ENCODE measurements around the gene PARVB. TPM values are rescaled to one million over a fixed set of nuclear protein-coding genes. Genes with fewer than 3 reads are reported as not detected.

Gene PARVB
- total RNA-seq, 1 donor from 2014 or later = 94.6 TPM

DNA sequence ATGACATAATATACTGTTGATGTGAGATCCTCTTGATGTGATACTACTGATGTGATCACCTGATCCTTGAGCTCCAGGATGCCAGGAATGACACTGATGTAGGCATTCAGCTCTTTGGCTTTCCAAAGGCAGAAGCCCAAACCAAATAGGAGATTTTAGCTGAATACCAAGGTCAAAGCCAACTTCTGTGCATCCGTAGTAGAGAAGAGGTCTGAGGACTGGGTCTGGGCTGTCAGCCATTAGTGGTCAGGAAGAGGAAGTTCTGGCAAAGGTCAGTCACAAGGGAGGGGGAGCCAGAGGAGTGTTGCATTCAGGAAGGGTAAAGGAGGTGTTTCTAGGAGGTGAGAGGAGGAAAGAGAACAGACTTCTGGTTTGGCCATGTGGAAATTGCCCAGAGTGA is 103.3 kb downstream of the PARVB start:
- no peak overlapping the region for H3K4me3 ChIP-seq (ENCODE audit: low read depth, low read length)
- TF ChIP-seq CTCF (IDR thresholded peaks at IDR 0.05; ENCODE audit: insufficient read depth, low read length, poor library complexity, severe bottlenecking) = no peak

GRCh38 chr22:44128958-44129618 is 105.0 kb downstream of the PARVB start:
- DNase-seq (ENCODE audit: low read depth) = no peak
- Histone ChIP-seq H3K4me3 (ENCODE audit: low read depth, low read length) (no peak overlapping the region), H3K27me3 (ENCODE audit: control insufficient read depth, insufficient read depth, low read length) (no peaks in the 10 kb centered on the region), H3K36me3 (ENCODE audit: control insufficient read depth, insufficient read depth, low read length) (no peaks in the 10 kb centered on the region)
- no peak for TF ChIP-seq CTCF (IDR thresholded peaks at IDR 0.05; ENCODE audit: insufficient read depth, low read length, poor library complexity, severe bottlenecking)

More for the DNA sequence above, 103.3 kb downstream of the PARVB start:
- Histone ChIP-seq H3K36me3 (ENCODE audit: control insufficient read depth, insufficient read depth, low read length) (no peaks in the 10 kb centered on the region), H3K27me3 (ENCODE audit: control insufficient read depth, insufficient read depth, low read length) (no peaks in the 10 kb centered on the region)
- no peak for DNase-seq (ENCODE audit: low read depth)

DNA sequence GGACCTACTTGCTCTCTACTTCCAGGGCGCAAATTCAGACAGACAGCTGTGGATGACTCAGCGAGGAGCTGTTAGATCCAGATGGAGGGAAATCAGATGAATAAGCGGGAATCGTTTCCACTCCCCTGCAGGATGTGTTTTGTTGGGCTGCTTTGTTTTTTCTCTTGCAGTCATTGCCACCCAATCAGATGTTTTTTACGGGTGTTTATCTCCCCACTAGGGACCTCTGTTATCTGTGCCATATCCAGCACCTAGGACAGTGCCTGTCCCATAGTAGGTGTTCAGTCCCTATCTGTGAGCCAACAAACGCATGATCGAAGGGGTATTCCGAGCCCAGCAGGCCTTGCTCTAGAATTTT is 105.5 kb downstream of the PARVB start:
- no peaks in the 10 kb centered on the region for H3K36me3 ChIP-seq (ENCODE audit: control insufficient read depth, insufficient read depth, low read length)
- DNase-seq (ENCODE audit: low read depth) = peak; percentile 19

DNA sequence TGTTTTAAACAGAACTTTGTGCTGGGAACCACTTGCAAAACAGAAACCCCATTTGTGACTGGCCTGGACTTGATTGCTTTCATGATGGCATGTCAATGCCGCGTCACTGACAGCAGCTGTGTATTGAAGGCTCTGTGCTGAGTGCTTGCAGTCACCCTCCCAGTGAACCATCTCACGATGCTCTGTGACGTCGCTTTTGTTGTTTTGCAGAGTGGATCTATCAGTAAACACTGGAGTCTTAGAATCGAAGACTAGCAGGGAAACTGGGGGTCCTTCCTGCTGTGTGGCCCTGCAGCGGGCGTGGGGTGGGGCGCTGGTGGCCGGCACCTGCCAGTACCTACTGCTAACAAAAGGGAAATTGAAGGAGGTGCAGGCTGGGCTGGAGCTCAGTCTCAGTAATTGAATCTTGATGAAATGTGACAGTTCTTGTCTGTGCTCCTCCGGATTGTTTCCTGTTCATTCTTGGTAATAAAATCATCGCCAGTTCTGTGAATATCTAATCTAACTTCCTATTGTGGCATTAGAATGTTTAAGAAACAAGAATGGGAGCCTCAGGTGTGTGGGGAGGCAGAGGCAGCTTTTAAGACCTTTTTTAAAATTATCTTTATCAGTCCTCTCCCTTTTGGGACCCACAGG is 106.1 kb downstream of the PARVB start:
- H3K27me3 ChIP-seq (ENCODE audit: control insufficient read depth, insufficient read depth, low read length) = no peaks in the 10 kb centered on the region
- H3K36me3 ChIP-seq (ENCODE audit: control insufficient read depth, insufficient read depth, low read length) = no peaks in the 10 kb centered on the region
- DNase-seq (ENCODE audit: low read depth) = no peak
- no peak overlapping the region for H3K4me3 ChIP-seq (ENCODE audit: low read depth, low read length)
- TF ChIP-seq CTCF (IDR thresholded peaks at IDR 0.05; ENCODE audit: insufficient read depth, low read length, poor library complexity, severe bottlenecking) = no peak

More for the DNA sequence above, 105.5 kb downstream of the PARVB start:
- H3K4me3 ChIP-seq (ENCODE audit: low read depth, low read length) = no peak overlapping the region
- H3K27me3 ChIP-seq (ENCODE audit: control insufficient read depth, insufficient read depth, low read length) = no peaks in the 10 kb centered on the region
- TF ChIP-seq CTCF (IDR thresholded peaks at IDR 0.05; ENCODE audit: insufficient read depth, low read length, poor library complexity, severe bottlenecking) = no peak

DNA sequence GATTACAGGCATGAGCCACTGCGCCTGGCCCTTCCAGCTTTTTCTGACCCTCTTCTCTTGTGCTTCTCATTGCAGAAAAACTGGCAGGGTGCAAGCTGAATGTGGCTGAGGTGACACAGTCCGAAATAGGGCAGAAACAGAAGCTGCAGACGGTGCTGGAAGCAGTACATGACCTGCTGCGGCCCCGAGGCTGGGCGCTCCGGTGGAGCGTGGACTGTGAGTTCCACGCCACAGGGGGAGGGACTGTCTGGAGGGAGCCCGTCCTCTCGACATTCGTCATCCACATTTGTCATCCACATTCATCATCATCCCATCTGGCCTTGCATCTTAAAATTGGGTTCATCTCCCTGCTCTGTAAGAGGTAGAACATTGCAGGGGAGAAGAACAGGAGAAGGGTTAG is 107.3 kb downstream of the PARVB start:
- H3K27me3 ChIP-seq (ENCODE audit: control insufficient read depth, insufficient read depth, low read length) = no peaks in the 10 kb centered on the region
- no peak for TF ChIP-seq CTCF (IDR thresholded peaks at IDR 0.05; ENCODE audit: insufficient read depth, low read length, poor library complexity, severe bottlenecking)
- H3K36me3 ChIP-seq (ENCODE audit: control insufficient read depth, insufficient read depth, low read length) = no peaks in the 10 kb centered on the region
- no peak overlapping the region for H3K4me3 ChIP-seq (ENCODE audit: low read depth, low read length)
- DNase-seq (ENCODE audit: low read depth) = no peak
